ENCODE results near the gene ANKRD13A. TPM values are rescaled to one million over a fixed set of nuclear protein-coding genes. Genes with fewer than 3 reads are reported as not detected.
A peak's percentile ranks its signal among the peaks of the same experiment; 100 is the strongest.
"Not testable (repeated sequence)": the region's sequence is repeated elsewhere in the genome, so short reads cannot be mapped to it uniquely, and the experiment has no call there.

ANKRD13A gene
- total RNA-seq, 2 experiments from 2014 or later: 38.2 to 39.8 TPM

- Mint-ChIP-seq H3K9me3 (ENCODE audit: low read depth) (peaks cover 4% of the 10 kb centered on the region), H3K27ac (no peak overlapping the region), H3K27me3 (no peaks in the 10 kb centered on the region), H3K36me3 (ENCODE audit: low read depth) (peaks cover 64% of the 10 kb centered on the region), H3K4me1 (peaks cover 69% of the 10 kb centered on the region), H3K4me3 (no peak overlapping the region)
- ChIA-PET CTCF (no interaction called here), POLR2A (no interaction called here)
- intact Hi-C loops (cut with DNase I, micrococcal nuclease): no loop called here
- ATAC-seq (peak; percentile 25), DNase-seq (peak; percentile 34)
Observed at GRCh38 chr12:109983432-109984142, 15.6 kb upstream of the ANKRD13A start.

GRCh38 chr12:109986236-109986635 is 13.0 kb upstream of the ANKRD13A start:
- H3K9me3 Mint-ChIP-seq (ENCODE audit: low read depth); DNase-seq; H3K4me3 Mint-ChIP-seq; intact Hi-C loops (cut with DNase I, micrococcal nuclease); ATAC-seq; POLR2A ChIA-PET; H3K27me3 Mint-ChIP-seq; CTCF ChIA-PET: not testable (repeated sequence)
- Mint-ChIP-seq H3K36me3 (ENCODE audit: low read depth) (peaks cover 65% of the 10 kb centered on the region), H3K4me1 (peaks cover 61% of the 10 kb centered on the region), H3K27ac (peak overlapping the region; percentile 68)

- H3K4me3 Mint-ChIP-seq: no peak overlapping the region
- H3K27me3 Mint-ChIP-seq: no peaks in the 10 kb centered on the region
- peaks cover 60% of the 10 kb centered on the region for H3K36me3 Mint-ChIP-seq (ENCODE audit: low read depth)
- ATAC-seq (peak; percentile 90), DNase-seq (peak; percentile 56)
- H3K4me1 Mint-ChIP-seq: peaks cover 57% of the 10 kb centered on the region
- no peaks in the 10 kb centered on the region for H3K9me3 Mint-ChIP-seq (ENCODE audit: low read depth)
- intact Hi-C loops (cut with DNase I, micrococcal nuclease): loop anchor here in 1 of 2 experiments (1.0 kb wide), 1 partner anchor 9 kb away; the partner anchor contains the start of gene GIT2
- ChIA-PET POLR2A (no interaction called here), CTCF (interaction anchor here (0.6 to 1.7 kb wide), 2 partner anchors 11 to 775 kb away, joined by 4 to 8 read pairs; partner anchors contain the start of gene ANKRD13A)
- H3K27ac Mint-ChIP-seq: peak overlapping the region; percentile 77
Observed at GRCh38 chr12:109987615-109988014, 11.6 kb upstream of the ANKRD13A start.

GRCh38 chr12:109988274-109988673 is 11.0 kb upstream of the ANKRD13A start:
- no peaks in the 10 kb centered on the region for H3K27me3 Mint-ChIP-seq
- H3K36me3 Mint-ChIP-seq (ENCODE audit: low read depth): peaks cover 56% of the 10 kb centered on the region
- no peak overlapping the region for H3K4me3 Mint-ChIP-seq
- intact Hi-C loops (cut with DNase I, micrococcal nuclease): no loop called here
- no peaks in the 10 kb centered on the region for H3K9me3 Mint-ChIP-seq (ENCODE audit: low read depth)
- ChIA-PET POLR2A (no interaction called here), CTCF (interaction anchor here (0.6 to 1.7 kb wide), 2 partner anchors 10 to 1045 kb away, joined by 3 to 8 read pairs; partner anchors contain the start of gene ANKRD13A)
- no peak for DNase-seq
- peak overlapping the region; percentile 77 for H3K27ac Mint-ChIP-seq
- peaks cover 57% of the 10 kb centered on the region for H3K4me1 Mint-ChIP-seq
- ATAC-seq: no peak

- Mint-ChIP-seq H3K4me3 (no peak overlapping the region), H3K4me1 (peaks cover 57% of the 10 kb centered on the region), H3K27me3 (no peaks in the 10 kb centered on the region), H3K9me3 (ENCODE audit: low read depth) (no peaks in the 10 kb centered on the region), H3K36me3 (ENCODE audit: low read depth) (peaks cover 50% of the 10 kb centered on the region), H3K27ac (peak overlapping the region; percentile 76)
- DNase-seq (no peak), ATAC-seq (no peak)
- intact Hi-C loops (cut with DNase I, micrococcal nuclease): no loop called here
- CTCF ChIA-PET: interaction anchor here (1.7 kb wide), 1 partner anchor 10 kb away, joined by 8 read pairs; the partner anchor contains the start of gene ANKRD13A
- POLR2A ChIA-PET: no interaction called here
Observed at GRCh38 chr12:109988903-109989302, 10.3 kb upstream of the ANKRD13A start.

- no peaks in the 10 kb centered on the region for H3K27me3 Mint-ChIP-seq
- H3K27ac Mint-ChIP-seq: peak overlapping the region; percentile 6
- intact Hi-C loops (cut with DNase I, micrococcal nuclease): no loop called here
- no peaks in the 10 kb centered on the region for H3K9me3 Mint-ChIP-seq (ENCODE audit: low read depth)
- H3K4me3 Mint-ChIP-seq: no peak overlapping the region
- CTCF ChIA-PET: no interaction called here
- peaks cover 60% of the 10 kb centered on the region for H3K4me1 Mint-ChIP-seq
- POLR2A ChIA-PET: no interaction called here
- ATAC-seq: no peak
- DNase-seq: no peak
- peaks cover 50% of the 10 kb centered on the region for H3K36me3 Mint-ChIP-seq (ENCODE audit: low read depth)
Observed at GRCh38 chr12:109989380-109989779, 9.8 kb upstream of the ANKRD13A start.

GRCh38 chr12:109991586-109991985 is 7.6 kb upstream of the ANKRD13A start:
- peaks cover 64% of the 10 kb centered on the region for H3K4me1 Mint-ChIP-seq
- CTCF ChIA-PET: no interaction called here
- no peak for ATAC-seq
- no peaks in the 10 kb centered on the region for H3K27me3 Mint-ChIP-seq
- DNase-seq: no peak
- H3K9me3 Mint-ChIP-seq (ENCODE audit: low read depth): no peaks in the 10 kb centered on the region
- intact Hi-C loops (cut with DNase I, micrococcal nuclease): no loop called here
- POLR2A ChIA-PET: interaction anchor here (0.6 kb wide), 1 partner anchor 458 kb away, joined by 9 read pairs; the partner anchor contains the start of gene ARPC3
- no peak overlapping the region for H3K4me3 Mint-ChIP-seq
- H3K36me3 Mint-ChIP-seq (ENCODE audit: low read depth): peaks cover 39% of the 10 kb centered on the region
- H3K27ac Mint-ChIP-seq: no peak overlapping the region

- intact Hi-C loops (cut with DNase I, micrococcal nuclease): no loop called here
- Mint-ChIP-seq H3K9me3 (ENCODE audit: low read depth) (no peaks in the 10 kb centered on the region), H3K36me3 (ENCODE audit: low read depth) (peaks cover 32% of the 10 kb centered on the region), H3K4me3 (no peak overlapping the region), H3K27me3 (no peaks in the 10 kb centered on the region), H3K4me1 (peaks cover 69% of the 10 kb centered on the region), H3K27ac (peak overlapping the region; percentile 97)
- POLR2A ChIA-PET: interaction anchor here (0.6 kb wide), 1 partner anchor 288 kb away, joined by 4 read pairs; no protein-coding TSS in a partner anchor
- CTCF ChIA-PET: interaction anchor here (0.6 to 2.1 kb wide), 3 partner anchors 10 to 11 kb away, joined by 3 to 6 read pairs (median 4); no protein-coding TSS in a partner anchor
- ATAC-seq: no peak
- DNase-seq: no peak
Observed at GRCh38 chr12:109993091-109993490, 6.1 kb upstream of the ANKRD13A start.

- intact Hi-C loops (cut with DNase I, micrococcal nuclease): loop anchor here (2.0 to 5.0 kb wide), 5 partner anchors 14 to 588 kb away; partner anchors contain the start of genes ATP2A2 (in 1 of the 2) and PPTC7 (in 1 of the 2)
- no peaks in the 10 kb centered on the region for H3K27me3 Mint-ChIP-seq
- peaks cover 21% of the 10 kb centered on the region for H3K36me3 Mint-ChIP-seq (ENCODE audit: low read depth)
- peak overlapping the region; percentile 99 for H3K4me3 Mint-ChIP-seq
- ChIA-PET CTCF (interaction anchor here (0.7 to 1.5 kb wide), 2 partner anchors 27 to 134 kb away, joined by 3 to 4 read pairs; no protein-coding TSS in a partner anchor), POLR2A (interaction anchor here (0.6 kb wide), 1 partner anchor 21 kb away, joined by 11 read pairs; no protein-coding TSS in a partner anchor)
- H3K9me3 Mint-ChIP-seq (ENCODE audit: low read depth): no peaks in the 10 kb centered on the region
- no peak for DNase-seq
- ATAC-seq: no peak
- peaks cover 66% of the 10 kb centered on the region for H3K4me1 Mint-ChIP-seq
- H3K27ac Mint-ChIP-seq: peak overlapping the region; percentile 97
Observed at GRCh38 chr12:109994401-109995175, 4.6 kb upstream of the ANKRD13A start.

GRCh38 chr12:109995361-109995685 is 3.9 kb upstream of the ANKRD13A start:
- peaks cover 17% of the 10 kb centered on the region for H3K36me3 Mint-ChIP-seq (ENCODE audit: low read depth)
- CTCF ChIA-PET: interaction anchor here (0.8 kb wide), 1 partner anchor 407 kb away, joined by 3 read pairs; no protein-coding TSS in a partner anchor
- no peak for ATAC-seq
- no peak for DNase-seq
- POLR2A ChIA-PET: interaction anchor here (0.6 kb wide), 1 partner anchor 22 kb away, joined by 11 read pairs; no protein-coding TSS in a partner anchor
- H3K4me3 Mint-ChIP-seq: peak overlapping the region; percentile 99
- peak overlapping the region; percentile 97 for H3K27ac Mint-ChIP-seq
- peaks cover 65% of the 10 kb centered on the region for H3K4me1 Mint-ChIP-seq
- H3K27me3 Mint-ChIP-seq: no peaks in the 10 kb centered on the region
- H3K9me3 Mint-ChIP-seq (ENCODE audit: low read depth): no peaks in the 10 kb centered on the region
- intact Hi-C loops (cut with DNase I, micrococcal nuclease): loop anchor here (2.0 to 5.0 kb wide), 5 partner anchors 15 to 587 kb away; partner anchors contain the start of genes ATP2A2 (in 1 of the 2) and PPTC7 (in 1 of the 2)

Data from activated CD4-positive, alpha-beta T cell treated with anti-CD3 and anti-CD28 coated beads for 36 hours (primary cell).